OCI-LY7 (cell line): Measurements from ENCODE around the gene BLM. TPM values are rescaled to one million over a fixed set of nuclear protein-coding genes. Genes with fewer than 3 reads are reported as not detected.

ENCODE experiments used
- BruUV-seq: library from RNA; stranded (reverse); fragments of 400-500 nt; replicated peaks from 2 replicates; lab custom pipeline; 2021; lab: Mats Ljungman, UMichigan
- CTCF ChIA-PET: fragments of 300-600 bp; sonication (Branson Sonifier 250); formaldehyde crosslinking; loops from one replicate; lab custom pipeline; 2022; ENCODE audit warnings: antibody characterized with exemption; ENCODE audit not compliant: unreplicated experiment; lab: Charles Lee
- POLR2A ChIA-PET: fragments of 300-600 bp; sonication (Branson Sonifier 250); formaldehyde crosslinking; loops from one replicate; lab custom pipeline; 2022; ENCODE audit warnings: antibody characterized with exemption; lab: Charles Lee
- DNase-seq: peaks from one replicate; pipeline ENCODE4 v3.0.0-alpha.2; 2015; ENCODE audit warnings: low spot score
- H2AFZ ChIP-seq: fragments of 200-600 bp; sonication (generic), shearing (Covaris generic); 2 replicates; pipeline ENCODE4 v1.6.1; 2014; ENCODE audit warnings: mild to moderate bottlenecking, antibody characterized with exemption, low read length, moderate library complexity
- H3K27ac ChIP-seq: fragments of 200-600 bp; sonication (generic); 2 replicates; pipeline ENCODE4 v1.5.1; 2014; ENCODE audit warnings: mixed run types, low read depth, mild to moderate bottlenecking, moderate library complexity, low read length, inconsistent platforms; ENCODE audit not compliant: poor library complexity, severe bottlenecking
- H3K36me3 ChIP-seq: fragments of 200-600 bp; sonication (generic); 2 replicates; pipeline ENCODE4 v1.6.1; 2014; ENCODE audit warnings: mild to moderate bottlenecking, antibody characterized with exemption, low read length, moderate library complexity, mixed read lengths; ENCODE audit not compliant: insufficient read depth
- H3K4me1 ChIP-seq: fragments of 200-600 bp; sonication (generic); 2 replicates; pipeline ENCODE4 v1.5.1; 2014; ENCODE audit warnings: mild to moderate bottlenecking, low read length; ENCODE audit not compliant: insufficient read depth, poor library complexity, severe bottlenecking
- H3K4me2 ChIP-seq: fragments of 200-600 bp; sonication (generic); 2 replicates; pipeline ENCODE4 v1.6.1; 2014; ENCODE audit warnings: mild to moderate bottlenecking, low read length
- H3K4me3 ChIP-seq: fragments of 200-600 bp; sonication (generic); 2 replicates; pipeline ENCODE4 v1.5.1; 2014; ENCODE audit warnings: mild to moderate bottlenecking, low read depth, low read length; ENCODE audit not compliant: poor library complexity, severe bottlenecking
- H3K79me2 ChIP-seq: fragments of 200-600 bp; sonication (generic); 2 replicates; pipeline ENCODE4 v1.6.1; 2016; ENCODE audit warnings: low read depth, mild to moderate bottlenecking, low read length, moderate library complexity, mixed read lengths; ENCODE audit not compliant: insufficient read depth
- H3K9me2 ChIP-seq: fragments of 200-600 bp; sonication (generic); 2 replicates; pipeline ENCODE4 v1.6.1; 2016; ENCODE audit warnings: mild to moderate bottlenecking, low read length, mixed read lengths; ENCODE audit not compliant: insufficient read depth
- H3K9me3 ChIP-seq: fragments of 200-600 bp; sonication (generic); 2 replicates; pipeline ENCODE4 v1.6.1; 2014; ENCODE audit warnings: mild to moderate bottlenecking, mixed run types, low read length, mixed read lengths
- H4K20me1 ChIP-seq: fragments of 200-600 bp; sonication (generic); 2 replicates; pipeline ENCODE4 v1.6.1; 2014; ENCODE audit warnings: mild to moderate bottlenecking, antibody characterized with exemption, low read length, moderate library complexity, mixed read lengths; ENCODE audit not compliant: insufficient read depth
- CTCF ChIP-seq: fragments of 200-600 bp; sonication (generic); conservative IDR thresholded peaks from 2 replicates; pipeline ENCODE4 v1.5.1; 2014; ENCODE audit warnings: mild to moderate bottlenecking, antibody characterized with exemption, low read length, moderate library complexity, mixed read lengths
- EZH2phosphoT487 ChIP-seq: fragments of 200-600 bp; sonication (generic); IDR thresholded peaks from 2 replicates; pipeline ENCODE4 v1.6.1; 2018; ENCODE audit warnings: low read depth, borderline replicate concordance, mild to moderate bottlenecking, mixed run types, antibody characterized with exemption, low read length, moderate library complexity, mixed read lengths
- intact Hi-C: fragments of 100-400 bp; cut with micrococcal nuclease; formaldehyde crosslinking; loops from one replicate; pipeline ENCODE4 v1.10.0; 2022; ENCODE audit not compliant: unreplicated experiment
- total RNA-seq, 2 experiments: library from RNA; depleted of rRNA in 1 of 2; stranded (reverse); fragments of >200 nt in 1 of 2; shearing (Covaris generic) in 1 of 2; gene quantifications; 2 replicates each; pipeline ENCODE4 v1.2.3, GENCODE V29; 2014 to 2022

The BLM gene
- total RNA-seq, 2 experiments from 2014 or later: 47.1 to 51.8 TPM

GRCh38 chr15:90836296-90836871 is 119.2 kb downstream of the BLM start:
- Histone ChIP-seq H3K4me2 (no peak overlapping the region), H4K20me1 (no peaks in the 10 kb centered on the region), H3K9me2 (no peaks in the 10 kb centered on the region), H3K79me2 (no peaks in the 10 kb centered on the region), H3K36me3 (no peaks in the 10 kb centered on the region), H2AFZ (no peak overlapping the region), H3K27ac (no peak overlapping the region), H3K4me3 (no peak overlapping the region), H3K9me3 (no peaks in the 10 kb centered on the region), H3K4me1 (peaks cover 32% of the 10 kb centered on the region)
- intact Hi-C loops: no loop called here
- BruUV-seq: no TSS peak
- POLR2A ChIA-PET: no interaction called here
- CTCF ChIA-PET: no interaction called here
- no peak for DNase-seq
- no peak for TF ChIP-seq EZH2phosphoT487
- TF ChIP-seq CTCF: no peak

GRCh38 chr15:90837094-90837493 is 119.9 kb downstream of the BLM start:
- DNase-seq: no peak
- ChIA-PET CTCF (no interaction called here), POLR2A (interaction anchor here (1.1 to 1.6 kb wide), 2 partner anchors 49 to 132 kb away, joined by 4 to 7 read pairs; no protein-coding TSS in a partner anchor)
- Histone ChIP-seq H3K4me1 (peaks cover 32% of the 10 kb centered on the region), H4K20me1 (no peaks in the 10 kb centered on the region), H3K4me3 (no peak overlapping the region), H3K9me3 (no peaks in the 10 kb centered on the region), H3K27ac (no peak overlapping the region), H3K36me3 (no peaks in the 10 kb centered on the region), H3K9me2 (no peaks in the 10 kb centered on the region), H3K79me2 (no peaks in the 10 kb centered on the region), H3K4me2 (no peak overlapping the region), H2AFZ (no peak overlapping the region)
- TF ChIP-seq EZH2phosphoT487: no peak
- no peak for TF ChIP-seq CTCF
- intact Hi-C loops: no loop called here
- BruUV-seq: no TSS peak

- TF ChIP-seq EZH2phosphoT487: no peak
- TF ChIP-seq CTCF: no peak
- Histone ChIP-seq H4K20me1 (no peaks in the 10 kb centered on the region), H3K9me2 (no peaks in the 10 kb centered on the region), H3K4me1 (peaks cover 32% of the 10 kb centered on the region), H3K4me2 (peak overlapping the region; percentile 7; the same call in 1 of the 2 replicates), H3K9me3 (no peaks in the 10 kb centered on the region), H3K79me2 (no peaks in the 10 kb centered on the region), H3K36me3 (no peaks in the 10 kb centered on the region), H3K4me3 (no peak overlapping the region), H2AFZ (no peak overlapping the region), H3K27ac (no peak overlapping the region)
- ChIA-PET POLR2A (interaction anchor here (0.8 to 1.8 kb wide), 4 partner anchors 47 to 133 kb away, joined by 3 to 7 read pairs (median 6); partner anchors contain the start of gene HDDC3), CTCF (no interaction called here)
- BruUV-seq: no TSS peak
- no peak for DNase-seq
- intact Hi-C loops: no loop called here
These were observed 121.0 kb downstream of the BLM start for GRCh38 chr15:90838139-90838538.
